ENCODE results near the gene OPTN.
A peak's percentile ranks its signal among the peaks of the same experiment; 100 is the strongest.
"Not testable (repeated sequence)": the region's sequence is repeated elsewhere in the genome, so short reads cannot be mapped to it uniquely, and the experiment has no call there.

OPTN gene

GRCh38 chr10:13090289-13090688 lies 9.7 kb upstream of the OPTN start:
- DNase-seq (ENCODE audit: low spot score): no peak

- no peak for DNase-seq (ENCODE audit: low spot score)
Measured at GRCh38 chr10:13091801-13092200, 8.2 kb upstream of the OPTN start.

GRCh38 chr10:13092291-13093102 lies 7.5 kb upstream of the OPTN start:
- DNase-seq (ENCODE audit: low spot score): no peak

- not testable (repeated sequence) for DNase-seq (ENCODE audit: low spot score)
Measured at GRCh38 chr10:13094082-13094481, 5.9 kb upstream of the OPTN start.

GRCh38 chr10:13095094-13095493 lies 4.9 kb upstream of the OPTN start:
- no peak for DNase-seq (ENCODE audit: low spot score)

GRCh38 chr10:13095929-13096328 lies 4.0 kb upstream of the OPTN start:
- DNase-seq (ENCODE audit: low spot score): no peak

- peak; percentile 46 for DNase-seq (ENCODE audit: low spot score)
Measured at GRCh38 chr10:13099144-13099665, 758 bp upstream of the OPTN start.

GRCh38 chr10:13100349-13101294 lies 659 bp downstream of the OPTN start:
- peak; percentile 7 for DNase-seq (ENCODE audit: low spot score)

- no peak for DNase-seq (ENCODE audit: low spot score)
Measured at GRCh38 chr10:13102002-13102794, 2.2 kb downstream of the OPTN start.

GRCh38 chr10:13103554-13103953 lies 3.6 kb downstream of the OPTN start:
- DNase-seq (ENCODE audit: low spot score): no peak

GRCh38 chr10:13104697-13105096 lies 4.7 kb downstream of the OPTN start:
- no peak for DNase-seq (ENCODE audit: low spot score)

GRCh38 chr10:13105184-13105583 lies 5.2 kb downstream of the OPTN start:
- no peak for DNase-seq (ENCODE audit: low spot score)

GRCh38 chr10:13106387-13107045 lies 6.6 kb downstream of the OPTN start:
- no peak for DNase-seq (ENCODE audit: low spot score)

GRCh38 chr10:13110908-13111307 lies 10.9 kb downstream of the OPTN start:
- DNase-seq (ENCODE audit: low spot score): no peak

- no peak for DNase-seq (ENCODE audit: low spot score)
Measured at GRCh38 chr10:13113544-13113943, 13.6 kb downstream of the OPTN start.

- DNase-seq (ENCODE audit: low spot score): no peak
Measured at GRCh38 chr10:13115832-13116803, 16.2 kb downstream of the OPTN start.

GRCh38 chr10:13117841-13118783 lies 18.1 kb downstream of the OPTN start:
- no peak for DNase-seq (ENCODE audit: low spot score)

- DNase-seq (ENCODE audit: low spot score): no peak
Measured at GRCh38 chr10:13118784-13119410, 18.9 kb downstream of the OPTN start.
